GM12801 (cell line): ENCODE data around the gene FARS2.

ENCODE experiments used
- CTCF ChIP-seq: IDR thresholded peaks from one replicate; pipeline ENCODE4 v1.5.1; 2011; ENCODE audit warnings: control low read depth; ENCODE audit not compliant: insufficient read length; ENCODE audit errors: extremely low read depth

FARS2 gene

GRCh38 chr6:5677219-5678000 lies 416.1 kb downstream of the FARS2 start:
- no peak for TF ChIP-seq CTCF

- no peak for TF ChIP-seq CTCF
Observed at GRCh38 chr6:5679270-5679669, 418.0 kb downstream of the FARS2 start.

GRCh38 chr6:5679691-5680090 lies 418.4 kb downstream of the FARS2 start:
- TF ChIP-seq CTCF, result no peak

GRCh38 chr6:5680095-5680494 lies 418.8 kb downstream of the FARS2 start:
- no peak for TF ChIP-seq CTCF

- TF ChIP-seq CTCF, result no peak
Observed at GRCh38 chr6:5681480-5681879, 420.2 kb downstream of the FARS2 start.

GRCh38 chr6:5682530-5682929 lies 421.2 kb downstream of the FARS2 start:
- no peak for TF ChIP-seq CTCF

GRCh38 chr6:5684320-5685053 lies 423.2 kb downstream of the FARS2 start:
- TF ChIP-seq CTCF, result no peak
